SK-N-SH (cell line): ENCODE measurements around the gene CDC42SE2. TPM values are rescaled to one million over a fixed set of nuclear protein-coding genes. Genes with fewer than 3 reads are reported as not detected.
A peak's percentile ranks its signal among the peaks of the same experiment; 100 is the strongest.

Source experiments
- CTCF ChIA-PET: fragments of 300-600, 350-600 bp; formaldehyde crosslinking; extraction: SDS; loops from one replicate; lab custom pipeline; 2021; lab: Yijun Ruan, JAX
- POLR2A ChIA-PET: fragments of 350-600 bp; sonication (Branson Sonifier 250); formaldehyde crosslinking; extraction: SDS; loops from one replicate; lab custom pipeline; 2020; ENCODE audit warnings: antibody characterized with exemption, inconsistent platforms; lab: Yijun Ruan, JAX
- DNase-seq: peaks from one replicate; pipeline ENCODE4 v3.0.0; 2012
- H2AFZ ChIP-seq: fragments of 200-600 bp; sonication (generic); 2 replicates; pipeline ENCODE4 v1.8.1; 2016; ENCODE audit warnings: antibody characterized with exemption, mild to moderate bottlenecking, low read depth
- H3F3A ChIP-seq: fragments of 200-600 bp; sonication (generic); replicated peaks from 2 replicates; pipeline ENCODE3; 2016; ENCODE audit warnings: antibody characterized with exemption, mild to moderate bottlenecking; ENCODE audit not compliant: insufficient read depth
- H3K27ac ChIP-seq, 2 experiments: fragments of 200-500 bp in 1 of 2; fragments of 200-600 bp in 1 of 2; sonication (Bioruptor generic) in 1 of 2; sonication (generic), shearing (Covaris generic) in 1 of 2; 2 replicates each; pipeline versions ENCODE4 v1.5.1 to v1.6.1; 2014 to 2016; ENCODE audit warnings: low read depth in 2 of 2, inconsistent platforms in 1 of 2, low read length in 1 of 2, mild to moderate bottlenecking in 1 of 2, mixed read lengths in 1 of 2
- H3K27me3 ChIP-seq: fragments of 200-600 bp; sonication (generic), shearing (Covaris generic); 2 replicates; pipeline ENCODE4 v1.6.1; 2016; ENCODE audit warnings: mixed run types; ENCODE audit not compliant: insufficient read depth
- H3K36me3 ChIP-seq, 2 experiments: fragments of 200-500 bp in 1 of 2; fragments of 200-600 bp in 1 of 2; sonication (Bioruptor generic) in 1 of 2; sonication (generic) in 1 of 2; replicated peaks in 1 of 2; 2 replicates each; pipeline versions ENCODE3 to v1.5.1; 2014 to 2016; ENCODE audit warnings: low read length in 1 of 2, mild to moderate bottlenecking in 1 of 2; ENCODE audit not compliant: insufficient read depth in 2 of 2, control insufficient read depth in 1 of 2
- H3K4me1 ChIP-seq, 2 experiments: fragments of 200-500 bp in 1 of 2; fragments of 200-600 bp in 1 of 2; sonication (Bioruptor generic) in 1 of 2; sonication (generic), shearing (Covaris generic) in 1 of 2; 2 replicates each; pipeline versions ENCODE4 v1.5.1 to v1.6.1; 2014 to 2016; ENCODE audit warnings: low read depth in 1 of 2, low read length in 1 of 2, mixed run types in 1 of 2; ENCODE audit not compliant: insufficient read depth in 2 of 2, control insufficient read depth in 1 of 2
- H3K4me2 ChIP-seq: fragments of 200-600 bp; sonication (generic), shearing (Covaris generic); 2 replicates; pipeline ENCODE4 v1.6.1; 2017; ENCODE audit warnings: mixed run types
- H3K4me3 ChIP-seq, 2 experiments: fragments of 200-500 bp in 1 of 2; fragments of 200-600 bp in 1 of 2; sonication (Bioruptor generic) in 1 of 2; sonication (generic), shearing (Covaris generic) in 1 of 2; 2 replicates each; pipeline versions ENCODE4 v1.5.1 to v1.8.1; 2014 to 2016; ENCODE audit warnings: low read depth in 2 of 2, inconsistent platforms in 1 of 2, low read length in 1 of 2, mild to moderate bottlenecking in 1 of 2, mixed read lengths in 1 of 2, moderate library complexity in 1 of 2
- H3K79me2 ChIP-seq: fragments of 200-600 bp; sonication (generic); 2 replicates; pipeline ENCODE4 v1.8.1; 2017; ENCODE audit warnings: mild to moderate bottlenecking; ENCODE audit not compliant: insufficient read depth
- H3K9ac ChIP-seq: fragments of 200-600 bp; sonication (generic); 2 replicates; pipeline ENCODE4 v1.6.1; 2017; ENCODE audit warnings: mixed run types
- H3K9me2 ChIP-seq: fragments of 200-600 bp; sonication (generic); 2 replicates; pipeline ENCODE4 v1.6.1; 2017; ENCODE audit warnings: mixed run types
- H3K9me3 ChIP-seq: fragments of 200-600 bp; sonication (generic); 2 replicates; pipeline ENCODE4 v1.6.1; 2017; ENCODE audit warnings: mixed run types, mild to moderate bottlenecking, moderate library complexity
- H4K20me1 ChIP-seq: fragments of 200-600 bp; sonication (generic); 2 replicates; pipeline ENCODE4 v1.6.1; 2017; ENCODE audit warnings: mild to moderate bottlenecking, mixed run types; ENCODE audit not compliant: insufficient read depth
- CHD2 ChIP-seq: fragments of 150-350 bp; IDR thresholded peaks from 2 replicates; pipeline ENCODE4 v1.6.1; 2018; ENCODE audit warnings: low read length; ENCODE audit not compliant: partially characterized antibody
- CTCF ChIP-seq: fragments of 200-600 bp; sonication (generic); IDR thresholded peaks from 2 replicates; pipeline ENCODE4 v1.6.1; 2017; ENCODE audit warnings: antibody characterized with exemption, mild to moderate bottlenecking, moderate library complexity
- EP300 ChIP-seq, 2 experiments: IDR thresholded peaks; 2 replicates each; pipeline versions ENCODE4 v1.4.0 to v1.6.1; 2012; ENCODE audit warnings: borderline replicate concordance in 1 of 2, low read depth in 1 of 2, low read length in 1 of 2
- FOSL2 ChIP-seq: IDR thresholded peaks from 2 replicates; pipeline ENCODE4 v1.4.0; 2012; ENCODE audit warnings: low read depth, mild to moderate bottlenecking, moderate library complexity, borderline replicate concordance
- FOXJ3 ChIP-seq: sonication (generic); formaldehyde crosslinking; IDR thresholded peaks from 2 replicates; pipeline ENCODE4 v1.5.1; 2020; ENCODE audit warnings: mild to moderate bottlenecking, missing genetic modification reagents
- GATA2 ChIP-seq: sonication (generic); formaldehyde crosslinking; IDR thresholded peaks from 2 replicates; pipeline ENCODE4 v1.5.0; 2020; ENCODE audit warnings: mild to moderate bottlenecking, missing genetic modification reagents
- JUND ChIP-seq: IDR thresholded peaks from 2 replicates; pipeline ENCODE4 v1.4.0; 2012
- NFIC ChIP-seq: IDR thresholded peaks from 2 replicates; pipeline ENCODE4 v1.4.0; 2012; ENCODE audit warnings: borderline replicate concordance
- NRF1 ChIP-seq: IDR thresholded peaks from 2 replicates; pipeline ENCODE4 v1.6.1; 2012; ENCODE audit warnings: low read depth, mild to moderate bottlenecking, low read length
- POLR2AphosphoS5 ChIP-seq: IDR thresholded peaks from 2 replicates; pipeline ENCODE4 v1.6.1; 2012; ENCODE audit warnings: low read depth, low read length
- REST ChIP-seq: IDR thresholded peaks from 2 replicates; pipeline ENCODE4 v1.6.1; 2012; ENCODE audit warnings: mild to moderate bottlenecking, low read depth, low read length, moderate library complexity
- TCF12 ChIP-seq: IDR thresholded peaks from 2 replicates; pipeline ENCODE4 v1.4.0; 2012
- USF2 ChIP-seq: fragments of 150-350 bp; IDR thresholded peaks from 2 replicates; pipeline ENCODE4 v1.6.1; 2017; ENCODE audit warnings: antibody characterized with exemption, low read length, low read depth, borderline replicate concordance
- YY1 ChIP-seq: IDR thresholded peaks from 2 replicates; pipeline ENCODE4 v1.4.0; 2012; ENCODE audit warnings: low read depth, mild to moderate bottlenecking
- polyA plus RNA-seq, 3 experiments: library from polyadenylated mRNA; depleted of rRNA; stranded (reverse); fragments of >200 nt; gene quantifications; 2 replicates each; pipeline ENCODE4 v1.2.3, GENCODE V29; 2012
- TF ChIP-seq, protein P1 (sequence below): IDR thresholded peaks from 2 replicates; pipeline ENCODE4 v1.4.0; 2012; ENCODE audit warnings: low read depth, borderline replicate concordance
- TF ChIP-seq, protein P2 (sequence below): IDR thresholded peaks from 2 replicates; pipeline ENCODE4; 2012

The CDC42SE2 gene
- polyA plus RNA-seq, 1 of the 3 experiments (the other 2 are of a cell fraction) = 8.6 TPM

DNA sequence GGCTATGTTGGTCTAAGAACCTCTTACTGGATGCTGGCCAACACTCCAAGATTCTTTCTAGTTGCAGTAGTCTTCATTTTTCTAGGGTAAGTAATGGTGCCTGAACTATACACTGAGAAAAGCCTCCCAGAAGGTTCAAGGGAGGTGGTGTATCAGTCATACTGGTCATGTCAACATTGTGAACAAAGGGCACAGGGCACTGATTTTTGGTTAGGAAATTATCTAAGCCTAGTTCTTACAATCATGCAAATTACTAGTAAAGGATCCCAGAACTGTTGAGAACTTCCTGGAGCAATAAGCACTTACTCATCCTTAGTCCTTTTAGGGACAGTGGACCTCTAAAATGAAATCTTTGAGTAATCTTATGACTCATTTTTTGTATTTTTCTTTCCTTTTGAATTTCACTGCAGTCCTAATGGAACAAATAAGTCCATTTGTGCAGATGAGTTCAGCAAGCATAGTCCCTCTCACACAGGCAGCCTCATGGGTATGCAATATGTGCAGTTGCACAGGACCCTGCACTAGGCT, 21.1 kb upstream of the CDC42SE2 start:
- Histone ChIP-seq H3F3A (peaks cover 18% of the 10 kb centered on the region), H3K9me3 (no peaks in the 10 kb centered on the region), H3K9me2 (no peaks in the 10 kb centered on the region), H3K79me2 (no peaks in the 10 kb centered on the region), H3K27me3 (no peaks in the 10 kb centered on the region), H3K36me3 (peaks cover 0 to 3% of the 10 kb centered on the region in 2 experiments), H3K4me1 (no peaks in the 10 kb centered on the region), H3K9ac (no peak overlapping the region), H3K4me3 (no peak overlapping the region), H3K4me2 (peak overlapping the region; percentile 14; the same call in 1 of the 2 replicates), H3K27ac (peak overlapping the region in 1 of 2 experiments; percentile 75; a peak in 2 of 4 replicates), H2AFZ (peak overlapping the region; percentile 27; the same call in 1 of the 2 replicates), H4K20me1 (no peaks in the 10 kb centered on the region)
- CTCF ChIA-PET = no interaction called here
- TF ChIP-seq, protein P1, sequence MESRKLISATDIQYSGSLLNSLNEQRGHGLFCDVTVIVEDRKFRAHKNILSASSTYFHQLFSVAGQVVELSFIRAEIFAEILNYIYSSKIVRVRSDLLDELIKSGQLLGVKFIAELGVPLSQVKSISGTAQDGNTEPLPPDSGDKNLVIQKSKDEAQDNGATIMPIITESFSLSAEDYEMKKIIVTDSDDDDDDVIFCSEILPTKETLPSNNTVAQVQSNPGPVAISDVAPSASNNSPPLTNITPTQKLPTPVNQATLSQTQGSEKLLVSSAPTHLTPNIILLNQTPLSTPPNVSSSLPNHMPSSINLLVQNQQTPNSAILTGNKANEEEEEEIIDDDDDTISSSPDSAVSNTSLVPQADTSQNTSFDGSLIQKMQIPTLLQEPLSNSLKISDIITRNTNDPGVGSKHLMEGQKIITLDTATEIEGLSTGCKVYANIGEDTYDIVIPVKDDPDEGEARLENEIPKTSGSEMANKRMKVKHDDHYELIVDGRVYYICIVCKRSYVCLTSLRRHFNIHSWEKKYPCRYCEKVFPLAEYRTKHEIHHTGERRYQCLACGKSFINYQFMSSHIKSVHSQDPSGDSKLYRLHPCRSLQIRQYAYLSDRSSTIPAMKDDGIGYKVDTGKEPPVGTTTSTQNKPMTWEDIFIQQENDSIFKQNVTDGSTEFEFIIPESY = no peak
- TF ChIP-seq EP300 (IDR thresholded peaks at IDR 0.05; ENCODE audit: borderline replicate concordance in 1 of 2, low read depth in 1 of 2, low read length in 1 of 2) (peak in 1 of 2 experiments; percentile 64; a peak in 1 of 4 replicates), JUND (peak; percentile 51), CTCF (no peak), CHD2 (no peak), YY1 (0 out of 2 replicates have a peak, but pooled peaks have one; percentile 38), GATA2 (no peak), NRF1 (no peak), USF2 (no peak), FOSL2 (peak; percentile 86), NFIC (peak; percentile 65), FOXJ3 (CRISPR knock-in tag) (no peak), REST (no peak), POLR2AphosphoS5 (no peak), TCF12 (peak; percentile 76)
- TF ChIP-seq, protein P2, sequence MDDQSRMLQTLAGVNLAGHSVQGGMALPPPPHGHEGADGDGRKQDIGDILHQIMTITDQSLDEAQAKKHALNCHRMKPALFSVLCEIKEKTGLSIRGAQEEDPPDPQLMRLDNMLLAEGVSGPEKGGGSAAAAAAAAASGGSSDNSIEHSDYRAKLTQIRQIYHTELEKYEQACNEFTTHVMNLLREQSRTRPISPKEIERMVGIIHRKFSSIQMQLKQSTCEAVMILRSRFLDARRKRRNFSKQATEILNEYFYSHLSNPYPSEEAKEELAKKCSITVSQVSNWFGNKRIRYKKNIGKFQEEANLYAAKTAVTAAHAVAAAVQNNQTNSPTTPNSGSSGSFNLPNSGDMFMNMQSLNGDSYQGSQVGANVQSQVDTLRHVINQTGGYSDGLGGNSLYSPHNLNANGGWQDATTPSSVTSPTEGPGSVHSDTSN = peak; percentile 42
- no peak for DNase-seq
- POLR2A ChIA-PET = no interaction called here
